Loucy (cell line): ENCODE results near the gene CACNA2D4.

Experiments used
- H2AFZ ChIP-seq: fragments of 200-600 bp; sonication (generic); 2 replicates; pipeline ENCODE4 v1.6.0; 2016; ENCODE audit warnings: antibody characterized with exemption, mild to moderate bottlenecking, low read length, moderate library complexity
- H3F3A ChIP-seq: fragments of 200-600 bp; 2 replicates; pipeline ENCODE4 v1.6.0; 2016; ENCODE audit warnings: antibody characterized with exemption, low read depth, mild to moderate bottlenecking
- H3K27me3 ChIP-seq: fragments of 200-600 bp; sonication (generic); 2 replicates; pipeline ENCODE4 v1.6.1; 2014; ENCODE audit warnings: low read length, mild to moderate bottlenecking; ENCODE audit not compliant: insufficient read depth, poor library complexity, severe bottlenecking
- H3K36me3 ChIP-seq: fragments of 200-600 bp; sonication (generic); 2 replicates; pipeline ENCODE4 v1.6.1; 2016; ENCODE audit warnings: low read length; ENCODE audit not compliant: insufficient read depth
- H3K4me1 ChIP-seq: fragments of 200-600 bp; sonication (generic); 2 replicates; pipeline ENCODE4 v1.5.1; 2014; ENCODE audit warnings: low read length, mild to moderate bottlenecking; ENCODE audit not compliant: insufficient read depth, poor library complexity, severe bottlenecking
- H3K4me2 ChIP-seq: fragments of 200-600 bp; sonication (generic); 2 replicates; pipeline ENCODE4 v1.6.0; 2014; ENCODE audit warnings: antibody characterized with exemption, low read length, low read depth, mild to moderate bottlenecking; ENCODE audit not compliant: poor library complexity, severe bottlenecking
- H3K4me3 ChIP-seq: fragments of 200-600 bp; sonication (generic); 2 replicates; pipeline ENCODE4 v1.5.1; 2014; ENCODE audit warnings: low read length, mild to moderate bottlenecking, mixed read lengths; ENCODE audit not compliant: poor library complexity, severe bottlenecking
- H3K79me2 ChIP-seq: fragments of 200-600 bp; sonication (generic); 2 replicates; pipeline ENCODE4 v1.6.1; 2014; ENCODE audit warnings: low read length; ENCODE audit not compliant: insufficient read depth
- H3K9ac ChIP-seq: fragments of 200-600 bp; sonication (generic); 2 replicates; pipeline ENCODE4 v1.6.0; 2014; ENCODE audit warnings: mild to moderate bottlenecking, low read depth, low read length, moderate library complexity; ENCODE audit not compliant: poor library complexity, severe bottlenecking
- H3K9me2 ChIP-seq: fragments of 200-600 bp; sonication (generic); replicated peaks from 2 replicates; pipeline ENCODE4 v1.6.1; 2016; ENCODE audit warnings: low read depth, low read length, mixed read lengths
- H3K9me3 ChIP-seq: fragments of 200-600 bp; sonication (generic); 2 replicates; pipeline ENCODE4 v1.6.1; 2014; ENCODE audit warnings: mild to moderate bottlenecking, antibody characterized with exemption, low read length, low read depth; ENCODE audit not compliant: insufficient read depth
- H4K20me1 ChIP-seq: fragments of 200-600 bp; sonication (generic); 2 replicates; pipeline ENCODE4 v1.6.0; 2014; ENCODE audit warnings: antibody characterized with exemption, low read length, mild to moderate bottlenecking; ENCODE audit not compliant: insufficient read depth, poor library complexity, severe bottlenecking
- CTCF ChIP-seq: fragments of 200-600 bp; sonication (generic); conservative IDR thresholded peaks from 2 replicates; pipeline ENCODE4 v1.5.1; 2014; ENCODE audit warnings: mild to moderate bottlenecking, antibody characterized with exemption, low read length
- EZH2phosphoT487 ChIP-seq: fragments of 200-600 bp; IDR thresholded peaks from 2 replicates; pipeline ENCODE4 v1.6.1; 2018; ENCODE audit warnings: antibody characterized with exemption, mild to moderate bottlenecking, moderate library complexity, borderline replicate concordance

The CACNA2D4 gene

GRCh38 chr12:1821805-1822204 lies 96.6 kb downstream of the CACNA2D4 start:
- H3K79me2 ChIP-seq, result no peaks in the 10 kb centered on the region
- no peak for TF ChIP-seq CTCF
- TF ChIP-seq EZH2phosphoT487, result no peak

GRCh38 chr12:1820896-1821291 lies 97.6 kb downstream of the CACNA2D4 start:
- no peaks in the 10 kb centered on the region for H3K27me3 ChIP-seq

More at GRCh38 chr12:1821805-1822204, 96.6 kb downstream of the CACNA2D4 start:
- Histone ChIP-seq H3K4me1 (no peaks in the 10 kb centered on the region), H3K9ac (no peak overlapping the region), H2AFZ (no peak overlapping the region), H3K4me3 (no peak overlapping the region), H3K9me2 (no peaks in the 10 kb centered on the region), H4K20me1 (no peaks in the 10 kb centered on the region), H3K36me3 (no peaks in the 10 kb centered on the region), H3K9me3 (no peaks in the 10 kb centered on the region), H3F3A (no peaks in the 10 kb centered on the region), H3K4me2 (no peak overlapping the region), H3K27me3 (no peaks in the 10 kb centered on the region)

GRCh38 chr12:1820191-1820895 lies 98.1 kb downstream of the CACNA2D4 start, which contains the start of gene LRTM2:
LRTM2 (plus strand) TSS chr12:1820565; CDS start chr12:1828149, 7,584 bp downstream.
- TF ChIP-seq CTCF (no peak), EZH2phosphoT487 (no peak)
- Histone ChIP-seq H3K4me3 (no peak within 1 kb of the TSS), H4K20me1 (no peaks in the 10 kb centered on the region), H3K79me2 (no peaks in the 10 kb centered on the region), H2AFZ (no peak within 1 kb of the TSS), H3F3A (no peaks in the 10 kb centered on the region), H3K36me3 (no peaks in the 10 kb centered on the region), H3K9me2 (no peaks in the 10 kb centered on the region), H3K9ac (no peak within 1 kb of the TSS), H3K9me3 (no peaks in the 10 kb centered on the region), H3K4me1 (no peaks in the 10 kb centered on the region), H3K27me3 (no peaks in the 10 kb centered on the region), H3K4me2 (no peak within 1 kb of the TSS)

More at GRCh38 chr12:1820896-1821291, 97.6 kb downstream of the CACNA2D4 start:
- H3K4me2 ChIP-seq, result no peak overlapping the region
- H3K79me2 ChIP-seq, result no peaks in the 10 kb centered on the region
- no peaks in the 10 kb centered on the region for H3F3A ChIP-seq
- no peak overlapping the region for H3K4me3 ChIP-seq
- H3K9me2 ChIP-seq, result no peaks in the 10 kb centered on the region
- H3K9ac ChIP-seq, result no peak overlapping the region
- no peaks in the 10 kb centered on the region for H3K9me3 ChIP-seq
- no peaks in the 10 kb centered on the region for H3K36me3 ChIP-seq
- no peaks in the 10 kb centered on the region for H3K4me1 ChIP-seq
- H2AFZ ChIP-seq, result no peak overlapping the region
- H4K20me1 ChIP-seq, result no peaks in the 10 kb centered on the region
- TF ChIP-seq EZH2phosphoT487, result no peak

GRCh38 chr12:1819571-1819970 lies 98.9 kb downstream of the CACNA2D4 start:
- H3K27me3 ChIP-seq, result no peaks in the 10 kb centered on the region
- no peaks in the 10 kb centered on the region for H3K79me2 ChIP-seq
- H3K36me3 ChIP-seq, result no peaks in the 10 kb centered on the region
- H3K9me3 ChIP-seq, result no peaks in the 10 kb centered on the region
- no peak overlapping the region for H2AFZ ChIP-seq
- no peak overlapping the region for H3K4me2 ChIP-seq
- no peaks in the 10 kb centered on the region for H3K4me1 ChIP-seq
- no peaks in the 10 kb centered on the region for H3F3A ChIP-seq
- no peak overlapping the region for H3K9ac ChIP-seq
- no peak overlapping the region for H3K4me3 ChIP-seq
- TF ChIP-seq CTCF (no peak), EZH2phosphoT487 (no peak)
- no peaks in the 10 kb centered on the region for H4K20me1 ChIP-seq
- no peaks in the 10 kb centered on the region for H3K9me2 ChIP-seq
